Smooth muscle cell (in vitro differentiated cells): ENCODE data around the gene DBN1. TPM values are rescaled to one million over a fixed set of nuclear protein-coding genes. Genes with fewer than 3 reads are reported as not detected.

Source experiments
- DNase-seq: peaks from one replicate; lab custom pipeline; 2025; ENCODE audit not compliant: unreplicated experiment; lab: John Stamatoyannopoulos, UW
- H2AFZ ChIP-seq: fragments of 200-600 bp; sonication (generic); 2 replicates; pipeline ENCODE4 v1.6.0; 2016; ENCODE audit warnings: antibody characterized with exemption, low read depth, mild to moderate bottlenecking
- H3F3A ChIP-seq: fragments of 200-600 bp; sonication (generic); 2 replicates; pipeline ENCODE4 v1.6.0; 2017; ENCODE audit warnings: antibody characterized with exemption, low read depth
- H3K27ac ChIP-seq: fragments of 200-600 bp; sonication (generic); 2 replicates; pipeline ENCODE4 v1.5.1; 2016; ENCODE audit warnings: low read depth, mild to moderate bottlenecking
- H3K27me3 ChIP-seq: fragments of 200-600 bp; sonication (generic); 2 replicates; pipeline ENCODE4 v1.6.1; 2016; ENCODE audit warnings: low read depth, mild to moderate bottlenecking
- H3K36me3 ChIP-seq: fragments of 200-600 bp; sonication (generic); 2 replicates; pipeline ENCODE4 v1.5.1; 2016; ENCODE audit warnings: low read depth
- H3K4me1 ChIP-seq: fragments of 200-600 bp; sonication (generic); 2 replicates; pipeline ENCODE4 v1.5.1; 2016; ENCODE audit warnings: low read depth
- H3K4me2 ChIP-seq: fragments of 200-600 bp; sonication (generic); 2 replicates; pipeline ENCODE4 v1.6.0; 2016; ENCODE audit warnings: mild to moderate bottlenecking
- H3K4me3 ChIP-seq: fragments of 200-600 bp; sonication (generic); 2 replicates; pipeline ENCODE4 v1.5.1; 2016; ENCODE audit warnings: mild to moderate bottlenecking
- H3K79me2 ChIP-seq: fragments of 200-600 bp; sonication (generic); 2 replicates; pipeline ENCODE4 v1.6.0; 2016; ENCODE audit warnings: low read depth, mild to moderate bottlenecking
- H3K9ac ChIP-seq: fragments of 200-600 bp; sonication (generic); 2 replicates; pipeline ENCODE4 v1.6.0; 2016; ENCODE audit warnings: low read depth
- H3K9me3 ChIP-seq: fragments of 200-600 bp; sonication (generic); replicated peaks from 2 replicates; pipeline ENCODE4 v1.5.1; 2016; ENCODE audit warnings: low read depth
- H4K20me1 ChIP-seq: fragments of 200-600 bp; sonication (generic); 2 replicates; pipeline ENCODE4 v1.6.0; 2016; ENCODE audit warnings: low read depth
- WGBS: methylation state at CpG from one replicate; pipeline ENCODE4 v1.1.7; 2016; ENCODE audit warnings: low lambda C conversion rate; 5-methylcytosine and 5-hydroxymethylcytosine counted together
- polyA plus RNA-seq: library from polyadenylated mRNA; unstranded; fragments of >200 nt; fragmentation: Nextera tagmentation; extraction: Ambion mirVana; gene quantifications from 2 replicates; pipeline ENCODE4 v1.2.1, GENCODE V29; 2016
- total RNA-seq: library from RNA; depleted of rRNA; stranded (reverse); fragments of >200 nt; gene quantifications from 2 replicates; pipeline ENCODE4 v1.2.3, GENCODE V29; 2014
- TF ChIP-seq, protein P1 (sequence below): fragments of 200-600 bp; sonication (generic); IDR thresholded peaks from 2 replicates; pipeline ENCODE4 v1.5.1; 2017; ENCODE audit warnings: borderline replicate concordance, mild to moderate bottlenecking, antibody characterized with exemption; ENCODE audit not compliant: insufficient read depth, poor library complexity, severe bottlenecking

The DBN1 gene
- total and polyA plus RNA-seq, 2 experiments from 2014 or later: 116 to 202 TPM

DNA sequence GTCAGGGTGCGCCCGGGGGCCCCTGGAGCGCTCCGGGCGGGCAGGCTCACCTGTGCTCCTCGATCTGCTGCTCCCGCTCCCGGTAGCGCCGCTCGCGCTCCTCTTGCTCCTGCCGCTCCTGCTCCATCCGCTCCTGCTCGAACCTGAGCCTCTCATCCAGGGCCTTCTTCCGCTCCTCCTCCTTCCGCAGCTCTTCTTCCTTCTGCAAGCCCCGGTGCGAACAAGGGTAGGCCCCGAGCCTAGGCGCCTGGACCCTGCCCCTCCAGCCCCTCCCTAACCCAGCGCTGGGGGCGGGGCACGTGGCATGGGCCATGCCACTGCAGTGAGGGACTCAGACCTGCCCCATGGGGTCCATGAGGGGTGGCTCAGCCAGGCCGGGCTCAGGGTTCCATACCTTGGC is 6.6 kb downstream of the DBN1 start:
- H2AFZ ChIP-seq: no peak overlapping the region
- no peak overlapping the region for H3K9ac ChIP-seq
- no peak overlapping the region for H3K27ac ChIP-seq
- H3K79me2 ChIP-seq: peaks cover 51% of the 10 kb centered on the region
- H3K27me3 ChIP-seq: no peaks in the 10 kb centered on the region
- no peak overlapping the region for H3K4me2 ChIP-seq
- no peak for DNase-seq
- peaks cover 4% of the 10 kb centered on the region for H3K36me3 ChIP-seq
- peaks cover 99% of the 10 kb centered on the region for H4K20me1 ChIP-seq
- no peaks in the 10 kb centered on the region for H3K9me3 ChIP-seq
- WGBS: 97% methylated on average over 25 of the region's 25 CpGs
- peaks cover 17% of the 10 kb centered on the region for H3K4me1 ChIP-seq
- peaks cover 15% of the 10 kb centered on the region for H3F3A ChIP-seq
- no peak overlapping the region for H3K4me3 ChIP-seq
- TF ChIP-seq, protein P1, sequence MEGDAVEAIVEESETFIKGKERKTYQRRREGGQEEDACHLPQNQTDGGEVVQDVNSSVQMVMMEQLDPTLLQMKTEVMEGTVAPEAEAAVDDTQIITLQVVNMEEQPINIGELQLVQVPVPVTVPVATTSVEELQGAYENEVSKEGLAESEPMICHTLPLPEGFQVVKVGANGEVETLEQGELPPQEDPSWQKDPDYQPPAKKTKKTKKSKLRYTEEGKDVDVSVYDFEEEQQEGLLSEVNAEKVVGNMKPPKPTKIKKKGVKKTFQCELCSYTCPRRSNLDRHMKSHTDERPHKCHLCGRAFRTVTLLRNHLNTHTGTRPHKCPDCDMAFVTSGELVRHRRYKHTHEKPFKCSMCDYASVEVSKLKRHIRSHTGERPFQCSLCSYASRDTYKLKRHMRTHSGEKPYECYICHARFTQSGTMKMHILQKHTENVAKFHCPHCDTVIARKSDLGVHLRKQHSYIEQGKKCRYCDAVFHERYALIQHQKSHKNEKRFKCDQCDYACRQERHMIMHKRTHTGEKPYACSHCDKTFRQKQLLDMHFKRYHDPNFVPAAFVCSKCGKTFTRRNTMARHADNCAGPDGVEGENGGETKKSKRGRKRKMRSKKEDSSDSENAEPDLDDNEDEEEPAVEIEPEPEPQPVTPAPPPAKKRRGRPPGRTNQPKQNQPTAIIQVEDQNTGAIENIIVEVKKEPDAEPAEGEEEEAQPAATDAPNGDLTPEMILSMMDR: no peak

DNA sequence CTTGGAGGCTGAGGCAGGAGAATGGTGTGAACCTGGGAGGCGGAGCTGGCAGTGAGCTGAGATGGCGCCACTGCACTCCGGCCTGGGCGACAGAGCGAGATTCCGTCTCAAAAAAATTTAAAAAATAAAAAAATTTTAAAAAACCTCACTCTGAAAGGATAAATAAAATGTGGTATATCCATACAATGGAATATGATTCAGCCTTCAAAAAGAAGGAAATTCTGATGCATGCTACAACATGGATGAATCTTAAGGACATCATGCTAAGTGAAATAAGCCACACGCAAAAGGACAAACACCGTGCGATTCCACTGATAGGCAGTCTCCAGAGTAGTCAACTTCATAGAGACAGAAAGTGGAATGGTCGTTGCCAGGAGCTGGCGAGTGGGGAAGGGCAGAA is 8.4 kb downstream of the DBN1 start:
- peaks cover 97% of the 10 kb centered on the region for H4K20me1 ChIP-seq
- H3F3A ChIP-seq: peaks cover 23% of the 10 kb centered on the region
- H3K4me1 ChIP-seq: peaks cover under 1% of the 10 kb centered on the region
- 95% methylated on average over 11 of the region's 11 CpGs for WGBS
- H3K36me3 ChIP-seq: peaks cover 4% of the 10 kb centered on the region
- H3K27ac ChIP-seq: no peak overlapping the region
- no peak overlapping the region for H2AFZ ChIP-seq
- TF ChIP-seq, protein P1: no peak
- H3K9me3 ChIP-seq: no peaks in the 10 kb centered on the region
- H3K4me2 ChIP-seq: no peak overlapping the region
- DNase-seq: no peak
- no peak overlapping the region for H3K9ac ChIP-seq
- peaks cover 33% of the 10 kb centered on the region for H3K79me2 ChIP-seq
- H3K27me3 ChIP-seq: no peaks in the 10 kb centered on the region
- no peak overlapping the region for H3K4me3 ChIP-seq

DNA sequence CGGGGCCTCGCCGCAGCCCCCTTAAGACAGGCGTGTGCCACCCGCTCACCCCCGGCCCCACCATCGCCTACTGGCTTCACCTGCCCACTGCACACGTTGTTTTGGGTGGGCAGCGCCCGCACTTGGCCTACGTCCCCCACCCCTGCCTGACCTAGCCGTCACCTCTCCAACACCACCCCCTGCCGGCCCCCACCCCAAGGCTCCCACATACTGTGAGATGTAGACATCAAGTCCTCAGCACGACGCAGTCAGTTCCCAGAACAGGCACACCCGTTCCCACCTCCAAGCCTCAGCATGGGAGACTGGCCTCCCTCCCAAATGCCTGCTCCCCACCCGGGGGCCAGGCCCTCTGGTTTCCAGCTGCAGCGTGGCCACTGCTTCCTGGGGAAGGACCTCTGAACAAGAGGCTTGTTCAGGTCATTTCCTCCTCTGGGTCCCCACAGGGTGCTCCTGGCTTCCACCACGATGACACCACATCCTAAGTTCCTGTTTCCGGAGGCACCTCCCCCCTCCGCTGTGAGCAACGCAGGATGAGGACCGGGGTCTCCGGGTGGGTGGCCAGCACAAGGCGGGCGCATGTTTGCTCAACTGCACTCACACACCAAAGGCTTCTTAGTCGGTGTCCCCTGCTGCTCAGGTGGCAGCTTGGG is 11.3 kb downstream of the DBN1 start:
- 97% methylated on average over 19 of the region's 27 CpGs for WGBS
- H3K79me2 ChIP-seq: peaks cover 13% of the 10 kb centered on the region
- H2AFZ ChIP-seq: no peak overlapping the region
- DNase-seq: no peak
- H3K4me3 ChIP-seq: no peak overlapping the region
- H3K9me3 ChIP-seq: no peaks in the 10 kb centered on the region
- peaks cover 4% of the 10 kb centered on the region for H3K36me3 ChIP-seq
- H3K9ac ChIP-seq: no peak overlapping the region
- H3K27ac ChIP-seq: no peak overlapping the region
- peaks cover 35% of the 10 kb centered on the region for H3F3A ChIP-seq
- H3K27me3 ChIP-seq: no peaks in the 10 kb centered on the region
- peaks cover 97% of the 10 kb centered on the region for H4K20me1 ChIP-seq
- TF ChIP-seq, protein P1: no peak
- peaks cover 2% of the 10 kb centered on the region for H3K4me1 ChIP-seq
- H3K4me2 ChIP-seq: no peak overlapping the region
